HG03558 (cell line): ENCODE measurements around the gene MMD2.
"Not testable (repeated sequence)": the region's sequence is repeated elsewhere in the genome, so short reads cannot be mapped to it uniquely, and the experiment has no call there.

Experiments used
- ATAC-seq: cut with Tn5 transposase; IDR thresholded peaks from one replicate; pipeline ENCODE4 v1.9.1; 2021; ENCODE audit warnings: moderate number of reproducible peaks; ENCODE audit not compliant: unreplicated experiment; ENCODE audit errors: extremely low read depth

MMD2 gene

GRCh38 chr7:4958477-4959301, at the start of gene MMD2:
Gene MMD2 (minus strand): TSS chr7:4959187. CDS start chr7:4959017, 170 bp downstream.
- ATAC-seq, result no peak

GRCh38 chr7:5005066-5005465, 46.1 kb upstream of the MMD2 start:
- no peak for ATAC-seq

GRCh38 chr7:5001911-5002310, 42.9 kb upstream of the MMD2 start:
- ATAC-seq, result no peak

GRCh38 chr7:5001003-5001402, 42.0 kb upstream of the MMD2 start:
- no peak for ATAC-seq

- no peak for ATAC-seq
These were observed 40.5 kb upstream of the MMD2 start for GRCh38 chr7:4999369-4999950.

GRCh38 chr7:4998910-4999309, 39.9 kb upstream of the MMD2 start:
- ATAC-seq, result no peak

GRCh38 chr7:4998244-4998643, 39.3 kb upstream of the MMD2 start:
- no peak for ATAC-seq

- ATAC-seq, result no peak
These were observed 37.8 kb upstream of the MMD2 start for GRCh38 chr7:4996696-4997222.

- no peak for ATAC-seq
These were observed 36.5 kb upstream of the MMD2 start for GRCh38 chr7:4995429-4995969.

- ATAC-seq, result no peak
These were observed 34.5 kb upstream of the MMD2 start for GRCh38 chr7:4993471-4993870.

GRCh38 chr7:4982741-4983140, 23.8 kb upstream of the MMD2 start:
- peak; percentile 53 for ATAC-seq

- not testable (repeated sequence) for ATAC-seq
These were observed 22.4 kb upstream of the MMD2 start for GRCh38 chr7:4981295-4981890.

GRCh38 chr7:4975626-4976025, 16.6 kb upstream of the MMD2 start:
- not testable (repeated sequence) for ATAC-seq

- ATAC-seq, result peak; percentile 95
These were observed 14.8 kb upstream of the MMD2 start for GRCh38 chr7:4973728-4974198.

GRCh38 chr7:4972446-4972845, 13.5 kb upstream of the MMD2 start:
- not testable (repeated sequence) for ATAC-seq

- ATAC-seq, result no peak
These were observed 6.5 kb upstream of the MMD2 start for GRCh38 chr7:4965295-4966022.

GRCh38 chr7:4964506-4964905, 5.5 kb upstream of the MMD2 start:
- ATAC-seq, result no peak

- ATAC-seq, result no peak
These were observed 4.1 kb upstream of the MMD2 start for GRCh38 chr7:4962872-4963775.

- ATAC-seq, result no peak
These were observed 1.4 kb upstream of the MMD2 start for GRCh38 chr7:4960363-4960762.
